Hindlimb muscle (tissue), 1 donor: ENCODE data around the gene CLBA1. TPM values are rescaled to one million over a fixed set of nuclear protein-coding genes. Genes with fewer than 3 reads are reported as not detected.
"Not testable (repeated sequence)": the region's sequence is repeated elsewhere in the genome, so short reads cannot be mapped to it uniquely, and the experiment has no call there.

ENCODE experiments used
- DNase-seq: peaks from one replicate; pipeline ENCODE4 v3.0.0-alpha.2; 2013
- polyA plus RNA-seq: library from polyadenylated mRNA; unstranded; fragments of 120-200 nt; gene quantifications from one replicate; pipeline ENCODE4 v1.2.1, GENCODE V29; 2013; ENCODE audit not compliant: insufficient read length

Gene CLBA1
- polyA plus RNA-seq, 1 donor: 5.0 TPM

DNA sequence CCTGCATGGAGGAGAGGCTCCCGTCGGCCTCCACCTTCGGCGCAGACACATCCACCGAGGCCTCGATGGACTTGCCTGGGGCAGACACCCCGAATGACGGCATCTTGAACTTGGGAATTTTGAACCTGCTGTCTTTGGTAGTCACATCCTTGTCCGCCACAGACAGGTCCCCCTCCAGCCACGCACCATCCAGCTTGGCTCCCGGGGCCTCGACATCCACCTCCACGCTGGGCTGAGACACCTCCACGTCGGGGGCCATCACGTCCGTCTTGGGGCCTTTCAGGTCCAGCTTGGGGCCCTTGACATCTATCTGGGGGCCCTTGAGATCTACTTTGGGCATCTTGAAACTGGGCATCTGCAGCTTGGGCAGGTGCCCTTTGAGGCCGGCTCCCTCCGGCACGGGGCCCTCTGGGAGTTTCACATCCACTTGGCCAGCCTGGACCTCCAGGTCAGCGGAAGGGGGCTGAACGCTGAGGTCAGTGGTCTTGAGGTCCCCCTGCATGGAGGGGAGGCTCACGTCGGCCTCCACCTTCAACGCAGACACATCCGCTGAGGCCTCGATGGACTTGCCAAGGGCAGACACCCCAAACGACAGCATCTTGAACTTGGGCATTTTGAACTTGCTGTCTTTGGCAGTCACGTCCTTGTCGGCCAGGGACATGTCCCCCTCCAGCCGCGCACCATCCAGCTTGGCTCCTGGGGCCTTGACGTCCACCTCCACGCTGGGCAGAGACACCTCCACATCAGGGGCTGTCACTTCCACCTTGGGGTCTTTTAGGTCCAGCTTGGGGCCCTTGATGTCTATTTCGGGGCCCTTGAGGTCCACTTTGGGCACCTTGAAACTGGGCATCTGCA, 37.5 kb upstream of the CLBA1 start:
- DNase-seq: not testable (repeated sequence)

DNA sequence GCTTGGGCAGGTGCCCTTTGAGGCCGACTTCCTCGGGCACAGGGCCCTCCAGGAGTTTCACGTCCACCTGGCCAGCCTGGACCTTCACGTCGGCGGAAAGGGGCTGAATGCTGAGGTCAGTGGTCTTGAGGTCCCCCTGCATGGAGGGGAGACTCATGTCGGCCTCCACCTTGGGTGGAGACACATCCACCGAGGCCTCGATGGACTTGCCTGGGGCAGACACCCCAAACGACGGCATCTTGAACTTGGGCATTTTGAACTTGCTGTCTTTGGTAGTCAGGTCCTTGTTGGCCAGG, 36.9 kb upstream of the CLBA1 start:
- no peak for DNase-seq

- DNase-seq: not testable (repeated sequence)
Observed at GRCh38 chr14:104949406-104949955, 36.1 kb upstream of the CLBA1 start.

- no peak for DNase-seq
Observed at GRCh38 chr14:104950021-104950420, 35.6 kb upstream of the CLBA1 start.

DNA sequence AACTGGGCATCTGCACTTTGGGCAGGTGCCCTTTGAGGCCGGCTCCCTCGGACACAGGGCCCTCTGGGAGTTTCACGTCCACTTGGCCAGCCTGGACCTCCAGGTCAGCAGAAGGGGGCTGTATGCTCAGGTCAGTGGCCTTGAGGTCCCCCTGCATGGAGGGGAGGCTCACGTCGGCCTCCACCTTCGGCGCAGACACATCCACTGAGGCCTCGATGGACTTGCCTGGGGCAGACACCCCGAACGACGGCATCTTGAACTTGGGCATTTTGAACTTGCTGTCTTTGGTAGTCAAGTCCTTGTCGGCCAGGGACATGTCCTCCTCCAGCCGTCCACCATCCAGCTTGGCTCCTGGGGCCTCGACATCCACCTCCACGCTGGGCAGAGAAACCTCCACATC, 34.9 kb upstream of the CLBA1 start:
- not testable (repeated sequence) for DNase-seq

DNA sequence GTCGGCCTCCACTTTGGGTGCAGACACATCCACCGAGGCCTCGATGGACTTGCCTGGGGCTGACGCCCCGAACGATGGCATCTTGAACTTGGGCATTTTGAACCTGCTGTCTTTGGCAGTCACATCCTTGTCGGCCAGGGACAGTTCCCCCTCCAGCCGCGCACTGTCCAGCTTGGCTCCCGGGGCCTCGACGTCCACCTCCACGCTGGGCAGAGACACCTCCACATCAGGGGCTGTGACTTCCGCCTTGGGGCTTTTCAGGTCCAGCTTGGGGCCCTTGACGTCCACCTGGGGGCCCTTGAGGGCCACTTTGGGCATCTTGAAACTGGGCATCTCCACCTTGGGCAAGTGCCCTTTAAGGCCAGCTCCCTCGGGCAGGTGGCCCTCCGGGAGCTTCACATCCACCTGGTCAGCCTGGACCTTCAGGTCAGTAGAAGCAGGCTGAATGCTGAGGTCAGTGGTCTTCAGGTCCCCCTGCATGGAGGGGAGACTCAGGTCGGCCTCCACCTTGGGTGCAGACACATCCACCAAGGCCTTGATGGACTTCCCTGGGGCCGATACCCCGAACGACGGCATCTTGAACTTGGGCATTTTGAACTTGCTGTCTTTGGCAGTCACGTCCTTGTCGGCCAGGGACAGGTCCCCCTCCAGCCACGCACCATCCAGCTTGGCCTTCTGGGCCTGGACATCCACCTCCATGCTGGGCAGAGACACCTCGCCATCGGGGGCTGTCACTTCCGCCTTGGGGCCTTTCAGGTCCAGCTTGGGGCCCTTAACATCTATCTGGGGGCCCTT, 33.5 kb upstream of the CLBA1 start:
- DNase-seq: not testable (repeated sequence)

DNA sequence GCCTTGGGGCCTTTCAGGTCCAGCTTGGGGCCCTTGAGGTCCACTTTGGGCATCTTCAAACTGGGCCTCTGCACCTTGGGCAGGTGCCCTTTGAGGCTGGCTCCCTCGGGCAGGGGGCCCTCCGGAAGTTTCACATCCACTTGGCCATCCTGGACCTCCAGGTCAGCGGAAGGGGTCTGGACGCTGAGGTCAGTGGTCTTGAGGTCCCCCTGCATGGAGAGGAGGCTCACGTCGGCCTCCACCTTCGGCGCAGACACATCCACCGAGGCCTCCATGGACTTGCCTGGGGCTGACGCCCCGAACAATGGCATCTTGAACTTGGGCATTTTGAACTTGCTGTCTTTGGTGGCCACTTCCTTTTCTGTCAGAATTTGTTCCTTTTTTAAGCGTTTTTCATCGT, 32.5 kb upstream of the CLBA1 start:
- DNase-seq: no peak

DNA sequence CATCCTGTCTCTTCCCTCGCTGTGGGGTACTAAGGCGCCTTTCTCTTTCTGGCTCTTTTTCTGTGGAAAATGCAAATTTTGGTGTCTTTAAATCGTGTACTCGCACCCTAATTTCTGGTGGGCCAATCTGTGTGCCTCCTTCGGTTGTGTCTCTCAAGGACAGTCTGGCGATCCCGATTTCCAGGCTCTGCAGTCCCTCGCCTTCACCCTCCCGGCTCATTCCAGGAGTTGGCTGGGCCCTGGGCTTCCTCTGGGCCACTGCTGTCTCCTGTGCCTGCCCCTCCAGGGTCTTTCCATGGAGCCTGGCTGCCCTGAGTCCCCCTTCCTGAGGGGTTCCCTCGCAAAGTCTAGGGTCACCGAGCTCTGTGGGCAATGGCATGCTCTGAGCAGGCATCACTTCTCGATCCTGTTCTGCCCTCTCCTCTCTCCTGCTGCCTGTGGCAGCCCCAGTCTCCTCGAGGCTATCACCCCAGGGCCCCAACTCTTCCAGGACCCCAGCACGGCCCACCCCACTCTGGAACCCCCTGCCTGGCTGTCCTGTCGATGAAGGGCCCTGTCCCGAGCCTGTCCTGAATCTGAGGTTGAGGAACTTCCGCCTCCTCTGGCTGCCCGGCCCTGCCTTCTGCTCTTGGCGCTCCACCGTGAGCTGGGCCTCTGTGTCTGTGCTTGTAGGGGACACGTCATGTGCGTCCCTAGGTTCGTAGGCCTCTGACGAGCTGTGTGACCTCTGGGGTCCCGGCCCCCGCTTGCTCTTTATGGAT, 31.5 kb upstream of the CLBA1 start:
- DNase-seq: no peak

- DNase-seq: no peak
Observed at GRCh38 chr14:104954746-104955395, 30.7 kb upstream of the CLBA1 start.

DNA sequence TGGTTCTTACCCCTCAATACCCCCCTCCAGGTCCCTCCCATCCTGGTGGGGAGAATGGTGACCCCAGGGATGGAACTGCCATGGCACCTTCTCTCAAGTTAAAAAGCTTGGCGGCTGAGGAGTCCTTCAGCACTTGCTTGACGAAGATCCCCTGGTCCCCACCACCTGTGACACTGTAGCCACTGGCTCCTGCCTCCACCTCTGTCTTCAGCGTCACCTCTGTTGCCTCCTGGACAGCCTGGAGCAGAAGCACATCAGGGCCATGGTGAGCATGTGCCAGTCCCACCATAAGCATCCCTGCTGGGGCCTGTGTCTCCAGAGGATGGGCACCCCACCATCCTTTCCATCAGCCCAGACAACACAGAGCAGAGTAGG, 30.2 kb upstream of the CLBA1 start:
- DNase-seq: no peak

- no peak for DNase-seq
Observed at GRCh38 chr14:104956290-104956890, 29.2 kb upstream of the CLBA1 start.

GRCh38 chr14:104957146-104958113, 28.2 kb upstream of the CLBA1 start:
- DNase-seq: no peak

- DNase-seq: no peak
Observed at GRCh38 chr14:104964546-104964945, 21.0 kb upstream of the CLBA1 start.

GRCh38 chr14:104965561-104966231, 19.9 kb upstream of the CLBA1 start:
- DNase-seq: no peak

GRCh38 chr14:104966261-104966865, 19.2 kb upstream of the CLBA1 start:
- DNase-seq: no peak

- no peak for DNase-seq
Observed at GRCh38 chr14:104966981-104967385, 18.6 kb upstream of the CLBA1 start.

- DNase-seq: no peak
Observed at GRCh38 chr14:104967386-104968152, 18.0 kb upstream of the CLBA1 start.

DNA sequence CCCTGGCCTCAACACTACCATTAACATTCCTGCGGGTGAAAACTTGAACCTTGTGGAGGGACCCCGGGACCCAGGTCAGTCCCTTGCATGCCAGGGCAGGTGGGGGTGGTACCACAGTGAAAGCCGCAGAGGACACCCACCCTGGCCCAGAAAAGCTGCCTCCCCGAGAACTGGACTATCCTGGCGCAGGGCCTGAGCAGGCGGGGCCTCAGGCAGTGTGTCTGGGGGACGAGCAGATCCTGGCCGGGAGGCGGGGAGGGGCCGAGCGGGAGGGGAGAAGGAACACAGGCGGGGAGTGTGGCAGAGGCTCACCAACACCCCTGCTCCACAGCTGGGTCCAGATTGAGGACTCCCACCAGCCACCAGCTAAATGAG, 17.4 kb upstream of the CLBA1 start:
- peak; percentile 74 for DNase-seq
